WI38 (cell line): Measurements from ENCODE around the gene PVR.

Source experiments
- H3K4me3 ChIP-seq: 2 replicates; pipeline ENCODE4 v1.5.1; 2011; ENCODE audit warnings: low read depth, mild to moderate bottlenecking, control low read depth, low read length
- TF ChIP-seq, protein P1 (sequence below): IDR thresholded peaks from 2 replicates; pipeline ENCODE4 v1.5.1; 2012; ENCODE audit warnings: low read depth, mild to moderate bottlenecking, control low read depth, low read length

Gene PVR

GRCh38 chr19:44696939-44697669 is 53.4 kb downstream of the PVR start:
- no peak overlapping the region for H3K4me3 ChIP-seq
- TF ChIP-seq, protein P1, sequence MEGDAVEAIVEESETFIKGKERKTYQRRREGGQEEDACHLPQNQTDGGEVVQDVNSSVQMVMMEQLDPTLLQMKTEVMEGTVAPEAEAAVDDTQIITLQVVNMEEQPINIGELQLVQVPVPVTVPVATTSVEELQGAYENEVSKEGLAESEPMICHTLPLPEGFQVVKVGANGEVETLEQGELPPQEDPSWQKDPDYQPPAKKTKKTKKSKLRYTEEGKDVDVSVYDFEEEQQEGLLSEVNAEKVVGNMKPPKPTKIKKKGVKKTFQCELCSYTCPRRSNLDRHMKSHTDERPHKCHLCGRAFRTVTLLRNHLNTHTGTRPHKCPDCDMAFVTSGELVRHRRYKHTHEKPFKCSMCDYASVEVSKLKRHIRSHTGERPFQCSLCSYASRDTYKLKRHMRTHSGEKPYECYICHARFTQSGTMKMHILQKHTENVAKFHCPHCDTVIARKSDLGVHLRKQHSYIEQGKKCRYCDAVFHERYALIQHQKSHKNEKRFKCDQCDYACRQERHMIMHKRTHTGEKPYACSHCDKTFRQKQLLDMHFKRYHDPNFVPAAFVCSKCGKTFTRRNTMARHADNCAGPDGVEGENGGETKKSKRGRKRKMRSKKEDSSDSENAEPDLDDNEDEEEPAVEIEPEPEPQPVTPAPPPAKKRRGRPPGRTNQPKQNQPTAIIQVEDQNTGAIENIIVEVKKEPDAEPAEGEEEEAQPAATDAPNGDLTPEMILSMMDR, result no peak

DNA sequence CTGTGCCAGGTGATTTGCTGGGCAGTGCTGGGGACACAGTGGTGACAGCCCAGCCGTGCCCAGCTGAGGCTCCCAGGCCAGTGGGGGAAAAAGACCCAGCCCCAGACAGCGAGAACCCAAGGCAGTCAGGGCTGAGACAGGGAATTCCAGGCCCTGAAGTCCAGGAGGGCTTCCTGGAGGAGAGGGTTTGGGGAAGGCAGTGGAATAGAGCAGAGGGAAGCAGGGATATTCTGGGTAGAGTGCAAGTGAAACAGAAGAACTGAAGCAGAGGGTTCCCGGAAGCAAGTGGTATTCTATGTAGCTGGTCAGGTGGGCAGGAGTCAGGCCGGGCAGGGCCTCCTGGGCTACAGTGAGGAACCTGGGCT is 53.9 kb downstream of the PVR start:
- TF ChIP-seq, protein P1, result no peak
- H3K4me3 ChIP-seq, result no peak overlapping the region

DNA sequence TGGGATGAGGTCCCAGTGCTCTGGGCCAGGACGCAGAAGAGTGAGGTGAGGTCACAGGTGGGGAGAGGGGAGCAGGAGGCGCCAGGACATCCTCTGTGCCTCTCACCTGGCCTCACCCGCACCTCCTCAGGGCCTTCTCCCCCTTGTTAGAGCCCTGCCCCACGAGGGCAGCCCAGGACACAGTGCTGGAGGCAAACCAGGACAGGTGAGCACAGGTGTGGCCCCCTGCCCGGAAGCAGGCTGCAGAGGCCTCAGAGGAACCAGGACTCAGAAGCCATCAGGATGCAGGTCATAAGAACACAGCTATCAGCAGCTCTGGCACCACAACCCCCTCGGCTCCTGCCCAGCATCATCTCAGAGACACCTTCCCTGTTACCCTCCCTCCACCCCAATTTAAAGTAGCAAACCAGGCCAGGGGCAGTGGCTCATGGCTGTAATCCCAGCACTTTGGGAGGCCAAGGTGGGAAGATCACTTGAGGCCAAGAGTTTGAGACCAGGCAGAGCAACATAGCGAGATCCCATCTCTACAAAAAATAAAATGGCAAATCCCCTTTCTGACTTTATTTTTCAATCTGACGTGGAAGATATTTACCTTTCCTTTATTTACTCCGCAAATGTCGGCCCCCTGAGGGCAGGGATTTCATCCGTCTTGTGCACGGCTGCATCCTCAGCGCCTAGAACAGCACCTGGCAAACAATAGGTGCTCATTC is 54.9 kb downstream of the PVR start, which contains the start of gene CEACAM16:
Gene CEACAM16 (plus strand): TSS at position 660 of the 710 bp plus-strand sequence. CDS start 2,306 bp downstream, outside the sequence.
- TF ChIP-seq, protein P1, result no peak
- no peak within 1 kb of the TSS for H3K4me3 ChIP-seq

DNA sequence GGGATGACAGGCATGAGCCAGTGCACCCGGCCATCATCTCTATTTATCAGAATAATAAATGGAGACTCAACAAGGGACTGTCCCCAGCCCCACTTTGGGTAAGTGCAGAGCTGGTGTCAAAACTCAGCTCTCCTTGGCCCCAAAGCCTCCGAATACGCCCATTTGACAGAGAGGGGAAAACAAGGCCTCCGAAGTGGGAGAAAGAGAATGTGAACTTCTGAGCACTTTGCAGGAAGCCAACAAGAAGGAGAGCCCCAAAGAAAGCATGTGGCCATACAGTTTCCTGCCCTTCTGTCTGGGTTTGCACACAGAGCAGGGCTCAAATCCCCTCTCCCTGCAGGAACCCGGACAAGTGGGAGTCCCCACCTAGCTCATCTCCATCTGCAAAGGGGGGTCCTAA is 56.8 kb downstream of the PVR start:
- H3K4me3 ChIP-seq, result no peak overlapping the region
- TF ChIP-seq, protein P1, result no peak

GRCh38 chr19:44701228-44701627 is 57.5 kb downstream of the PVR start:
- TF ChIP-seq, protein P1, result no peak
- H3K4me3 ChIP-seq, result no peak overlapping the region

- no peak overlapping the region for H3K4me3 ChIP-seq
- TF ChIP-seq, protein P1, result no peak
These were observed 59.0 kb downstream of the PVR start for GRCh38 chr19:44702551-44703176.
